Kidney tubule cell (primary cell): Measurements from ENCODE around the gene B4GALNT4.
"Not testable (repeated sequence)": the region's sequence is repeated elsewhere in the genome, so short reads cannot be mapped to it uniquely, and the experiment has no call there.

Source experiments
- DNase-seq: peaks from one replicate; pipeline ENCODE4 v3.0.0-alpha.2; 2018; ENCODE audit warnings: low spot score

The B4GALNT4 gene, protein sequence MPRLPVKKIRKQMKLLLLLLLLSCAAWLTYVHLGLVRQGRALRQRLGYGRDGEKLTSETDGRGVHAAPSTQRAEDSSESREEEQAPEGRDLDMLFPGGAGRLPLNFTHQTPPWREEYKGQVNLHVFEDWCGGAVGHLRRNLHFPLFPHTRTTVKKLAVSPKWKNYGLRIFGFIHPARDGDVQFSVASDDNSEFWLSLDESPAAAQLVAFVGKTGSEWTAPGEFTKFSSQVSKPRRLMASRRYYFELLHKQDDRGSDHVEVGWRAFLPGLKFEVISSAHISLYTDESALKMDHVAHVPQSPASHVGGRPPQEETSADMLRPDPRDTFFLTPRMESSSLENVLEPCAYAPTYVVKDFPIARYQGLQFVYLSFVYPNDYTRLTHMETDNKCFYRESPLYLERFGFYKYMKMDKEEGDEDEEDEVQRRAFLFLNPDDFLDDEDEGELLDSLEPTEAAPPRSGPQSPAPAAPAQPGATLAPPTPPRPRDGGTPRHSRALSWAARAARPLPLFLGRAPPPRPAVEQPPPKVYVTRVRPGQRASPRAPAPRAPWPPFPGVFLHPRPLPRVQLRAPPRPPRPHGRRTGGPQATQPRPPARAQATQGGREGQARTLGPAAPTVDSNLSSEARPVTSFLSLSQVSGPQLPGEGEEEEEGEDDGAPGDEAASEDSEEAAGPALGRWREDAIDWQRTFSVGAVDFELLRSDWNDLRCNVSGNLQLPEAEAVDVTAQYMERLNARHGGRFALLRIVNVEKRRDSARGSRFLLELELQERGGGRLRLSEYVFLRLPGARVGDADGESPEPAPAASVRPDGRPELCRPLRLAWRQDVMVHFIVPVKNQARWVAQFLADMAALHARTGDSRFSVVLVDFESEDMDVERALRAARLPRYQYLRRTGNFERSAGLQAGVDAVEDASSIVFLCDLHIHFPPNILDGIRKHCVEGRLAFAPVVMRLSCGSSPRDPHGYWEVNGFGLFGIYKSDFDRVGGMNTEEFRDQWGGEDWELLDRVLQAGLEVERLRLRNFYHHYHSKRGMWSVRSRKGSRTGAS

DNA sequence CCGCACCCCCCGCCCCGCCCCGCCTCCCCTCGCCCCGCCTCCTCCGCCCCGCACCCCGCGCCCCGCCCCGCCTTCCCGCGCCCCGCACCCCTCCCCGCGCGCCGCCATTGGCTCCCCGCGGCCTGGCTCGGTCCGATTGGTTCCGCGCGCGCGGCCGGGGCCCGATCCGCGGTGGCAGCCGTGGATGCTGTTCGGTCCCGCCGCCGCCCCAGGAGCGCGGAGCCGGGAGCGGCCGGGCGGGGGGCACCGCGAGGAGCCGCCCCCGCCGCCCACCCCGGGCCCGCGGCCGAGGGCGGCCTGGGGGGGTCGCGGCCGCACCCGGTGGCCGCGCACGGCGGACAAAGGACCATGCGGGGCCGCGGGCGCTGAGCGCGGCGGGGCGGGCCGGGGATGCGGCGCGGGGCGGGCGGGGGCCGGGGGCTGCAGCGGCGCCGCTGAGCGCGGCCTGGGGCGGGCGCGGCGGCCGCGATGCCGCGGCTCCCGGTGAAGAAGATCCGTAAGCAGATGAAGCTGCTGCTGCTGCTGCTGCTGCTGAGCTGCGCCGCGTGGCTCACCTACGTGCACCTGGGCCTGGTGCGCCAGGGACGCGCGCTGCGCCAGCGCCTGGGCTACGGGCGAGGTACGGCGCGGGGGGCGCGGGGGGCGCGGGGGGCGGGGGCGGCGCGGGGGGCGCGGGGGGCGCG lies at the start of gene B4GALNT4:
Gene B4GALNT4, plus strand, starts transcription at position 164 of the 683 bp plus-strand sequence. Its CDS starts 305 bp downstream, at position 469.
- DNase-seq: no peak

DNA sequence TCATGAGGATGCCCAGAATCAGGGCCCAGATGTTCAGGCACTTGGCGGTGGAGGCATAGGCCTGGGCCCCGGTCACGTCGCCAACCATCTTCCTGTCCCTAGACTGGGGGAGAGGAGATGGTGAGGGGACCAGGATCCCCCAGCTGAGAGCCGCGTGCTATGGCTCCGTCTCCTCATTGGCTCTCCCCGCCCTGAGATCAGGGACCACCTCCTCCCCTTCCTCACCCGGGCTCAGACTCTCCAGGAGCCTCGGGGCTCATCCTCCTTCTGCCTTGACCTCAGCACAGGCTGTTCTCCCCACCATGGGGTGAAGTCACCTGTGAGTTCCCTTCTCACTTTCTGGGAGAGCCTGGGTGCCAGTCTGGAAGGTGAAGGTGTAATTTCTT lies 49.4 kb upstream of the B4GALNT4 start:
- not testable (repeated sequence) for DNase-seq

DNA sequence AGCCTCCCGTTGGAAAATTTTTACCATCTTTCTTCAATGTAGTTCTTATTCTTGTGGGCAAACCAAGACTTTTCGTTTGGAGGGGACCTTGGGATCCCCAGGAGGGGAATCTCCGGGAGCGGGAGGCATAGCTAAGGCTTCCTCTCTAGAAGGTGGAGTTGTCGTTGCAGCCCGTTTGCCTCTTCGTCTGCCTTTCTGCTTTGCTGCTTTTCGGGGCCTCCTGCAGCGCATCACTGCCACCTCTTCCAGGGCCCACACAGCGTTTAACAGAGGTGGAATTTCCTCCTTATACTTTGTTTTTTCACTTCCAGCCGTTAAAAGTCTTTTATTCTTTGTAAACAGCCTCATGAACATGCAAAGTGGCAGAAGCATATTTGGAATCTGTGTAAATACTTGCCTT lies 45.1 kb upstream of the B4GALNT4 start:
- DNase-seq: no peak

DNA sequence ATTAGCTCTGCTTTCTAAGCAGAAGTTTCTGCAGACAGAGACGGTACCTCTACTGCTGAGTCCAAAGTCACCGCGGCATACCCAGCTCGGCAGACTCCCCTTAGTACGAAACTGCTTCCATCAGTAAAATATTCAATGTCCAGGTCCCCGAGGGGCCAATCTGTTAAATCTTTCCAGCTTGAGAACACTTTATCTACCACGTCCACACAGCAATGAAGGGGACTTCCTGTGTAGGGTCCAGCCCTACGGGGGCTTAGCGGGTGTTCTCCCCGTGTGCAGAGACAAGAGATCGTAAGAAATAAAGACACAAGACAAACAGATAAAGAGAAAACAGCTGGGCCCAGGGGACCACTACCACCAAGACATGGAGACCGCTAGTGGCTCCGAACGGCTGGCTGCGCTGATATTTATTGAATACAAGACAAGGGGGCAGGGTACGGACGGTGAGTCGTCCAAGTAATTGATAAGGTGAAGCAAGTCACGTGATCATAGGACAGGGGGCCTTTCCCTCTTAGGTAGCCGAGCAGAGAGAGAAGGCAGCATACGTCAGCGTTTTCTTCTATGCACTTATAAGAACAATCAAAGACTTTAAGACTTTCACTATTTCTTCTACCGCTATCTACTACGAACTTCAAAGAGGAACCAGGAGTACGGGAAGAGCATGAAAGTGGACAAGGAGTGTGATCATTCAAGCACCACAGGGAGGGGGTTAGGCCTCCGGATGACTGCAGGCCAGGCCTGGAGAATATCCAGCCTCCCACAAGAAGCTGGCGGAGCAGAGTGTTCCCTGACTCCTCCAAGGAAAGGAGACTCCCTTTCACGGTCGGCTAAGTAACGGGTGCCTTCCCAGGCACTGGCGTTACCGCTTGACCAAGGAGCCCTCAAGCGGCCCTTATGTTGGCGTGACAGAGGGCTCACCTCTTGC lies 44.4 kb upstream of the B4GALNT4 start:
- not testable (repeated sequence) for DNase-seq

DNA sequence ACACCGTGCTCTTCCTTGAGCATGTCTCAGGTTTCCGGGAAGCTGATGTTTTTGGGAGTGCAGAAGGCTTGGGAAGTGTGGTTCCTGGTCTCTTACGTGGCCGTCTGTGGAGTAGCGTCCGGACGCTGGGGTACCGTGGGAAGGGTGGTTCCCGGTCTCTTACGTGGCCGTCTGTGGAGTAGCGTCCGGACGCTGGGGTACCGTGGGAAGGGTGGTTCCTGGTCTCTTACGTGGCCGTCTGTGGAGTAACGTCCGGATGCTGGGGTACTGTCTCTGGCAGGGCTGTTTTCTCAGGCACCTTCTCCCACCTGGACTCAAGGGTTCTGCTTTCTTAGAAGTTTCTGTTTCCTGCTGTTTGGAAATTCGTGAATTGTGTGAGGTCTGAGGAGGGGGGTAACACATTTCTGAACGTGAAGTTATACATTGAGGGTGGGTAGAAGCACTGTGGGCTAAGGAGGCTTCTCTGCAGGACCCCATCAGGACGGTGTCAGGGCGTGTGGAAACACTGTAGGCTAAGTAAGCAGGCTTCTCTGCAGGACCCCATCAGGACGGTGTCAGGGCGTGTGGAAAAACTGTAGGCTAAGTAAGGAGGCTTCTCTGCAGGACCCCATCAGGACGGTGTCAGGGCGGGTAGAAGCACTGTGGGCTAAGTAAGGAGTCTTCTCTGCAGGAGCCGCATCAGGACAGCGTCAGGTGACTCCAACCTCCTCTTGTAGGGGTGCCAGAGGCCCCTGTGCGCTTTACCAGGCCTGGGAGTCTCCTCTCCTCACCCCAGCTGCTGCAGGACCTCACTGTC lies 43.3 kb upstream of the B4GALNT4 start:
- DNase-seq: no peak

DNA sequence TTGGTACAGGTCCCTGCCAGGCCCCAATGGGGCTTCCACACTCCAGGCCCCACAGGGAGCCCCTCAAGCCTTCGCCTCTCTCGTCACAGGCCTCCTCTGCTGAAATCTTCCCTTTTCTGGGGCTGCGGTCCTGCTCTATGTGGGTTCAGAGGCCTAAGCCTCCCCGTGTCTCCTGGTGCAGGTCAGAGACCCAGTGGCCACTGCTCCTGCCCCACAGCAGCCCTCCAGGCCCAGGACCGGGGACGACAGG lies 42.8 kb upstream of the B4GALNT4 start:
- no peak for DNase-seq

DNA sequence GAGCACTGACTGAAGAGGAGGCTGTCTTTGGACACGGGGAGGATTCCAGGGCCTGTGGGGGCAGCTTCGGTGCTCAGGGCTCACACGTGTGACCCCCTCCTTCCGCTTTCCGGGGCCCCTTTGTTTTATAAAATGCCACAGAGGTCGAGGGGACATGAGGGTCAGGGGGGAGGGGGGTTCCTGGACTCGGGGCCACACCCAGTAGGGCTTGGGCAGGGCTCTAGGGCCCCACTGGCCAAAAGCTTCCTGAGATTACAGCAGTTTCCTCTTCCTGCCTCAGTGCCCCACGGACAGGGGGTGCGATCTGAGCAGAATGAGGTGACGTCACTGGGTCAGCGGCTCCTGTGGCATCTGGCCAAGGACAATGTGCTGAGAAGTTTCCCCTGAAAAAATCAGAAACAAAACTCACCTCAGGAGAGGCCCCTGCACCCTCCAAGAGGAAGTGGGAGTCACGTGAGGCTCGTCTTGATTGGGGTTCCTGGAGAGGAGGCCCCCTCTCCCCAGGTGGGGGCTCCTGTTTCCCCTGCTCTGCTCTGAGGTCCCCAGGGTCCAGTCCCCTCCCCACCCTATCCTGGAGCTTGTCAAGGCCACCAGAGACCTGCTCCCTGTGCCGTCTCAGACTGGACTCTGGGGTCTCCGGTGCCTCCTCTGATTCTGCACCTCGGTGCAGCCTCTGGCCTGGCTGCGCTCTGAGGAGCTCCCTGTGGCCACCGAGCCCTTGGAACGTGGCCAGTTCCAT lies 42.3 kb upstream of the B4GALNT4 start:
- peak; percentile 71 for DNase-seq

DNA sequence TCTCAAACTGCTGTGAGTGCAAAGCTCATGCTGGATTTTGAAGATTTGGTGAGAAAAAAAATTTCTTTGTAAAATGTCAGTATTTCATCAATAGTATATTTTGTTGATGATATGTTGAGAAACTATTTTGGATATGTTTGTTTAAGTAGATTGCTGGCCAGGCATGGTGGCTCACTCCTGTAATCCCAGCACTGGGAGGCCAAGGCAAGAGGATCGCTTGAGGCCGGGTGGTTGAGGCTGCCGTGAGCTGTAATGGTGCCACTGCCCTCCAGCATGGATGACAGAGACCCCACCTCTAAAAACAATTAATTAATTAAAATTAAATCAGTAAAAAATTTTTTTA lies 41.7 kb upstream of the B4GALNT4 start:
- no peak for DNase-seq

DNA sequence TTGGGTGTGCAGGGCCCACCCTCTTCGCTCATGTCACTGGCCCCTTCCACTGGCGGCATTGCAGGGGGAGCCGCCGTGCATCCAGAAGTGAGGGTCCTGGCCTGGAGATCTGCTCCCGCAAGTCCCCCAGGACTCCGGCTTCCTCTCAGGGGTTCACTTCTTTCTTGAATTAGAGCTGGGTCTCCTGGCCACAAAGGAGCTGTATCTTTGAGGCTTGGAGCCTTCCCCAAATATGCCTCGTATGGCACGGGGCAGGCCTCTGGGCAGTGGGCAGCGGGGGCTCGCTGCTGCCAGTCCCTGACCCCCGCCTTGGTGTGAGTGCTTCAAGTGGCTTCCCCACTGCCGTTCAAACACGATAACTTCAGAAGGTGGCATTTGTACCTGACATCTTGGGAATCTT lies 41.3 kb upstream of the B4GALNT4 start:
- no peak for DNase-seq

DNA sequence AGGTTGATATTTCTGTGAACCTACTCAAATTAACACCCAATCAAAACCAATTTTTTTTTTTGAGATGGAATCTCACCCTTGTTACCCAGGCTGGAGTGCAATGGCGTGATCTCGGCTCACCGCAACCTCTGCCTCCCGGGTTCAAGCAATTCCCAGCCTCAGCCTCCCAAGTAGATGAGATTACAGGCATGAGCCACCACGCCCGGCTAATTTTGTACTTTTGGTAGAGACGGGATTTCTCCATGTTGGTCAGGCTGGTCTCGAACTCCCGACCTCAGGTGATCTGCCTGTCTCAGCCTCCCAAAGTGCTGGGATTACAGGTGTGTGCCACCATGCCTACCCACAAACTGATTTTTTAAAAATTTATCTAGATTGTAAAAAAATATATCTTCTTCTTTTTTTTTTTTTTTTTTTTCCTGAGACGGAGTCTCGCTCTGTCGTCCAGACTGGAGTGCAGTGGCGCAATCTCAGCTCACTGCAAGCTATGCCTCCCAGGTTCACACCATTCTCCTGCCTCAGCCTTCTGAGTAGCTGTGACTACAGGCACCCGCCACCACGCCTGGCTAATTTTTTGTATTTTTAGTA lies 40.7 kb upstream of the B4GALNT4 start:
- not testable (repeated sequence) for DNase-seq

DNA sequence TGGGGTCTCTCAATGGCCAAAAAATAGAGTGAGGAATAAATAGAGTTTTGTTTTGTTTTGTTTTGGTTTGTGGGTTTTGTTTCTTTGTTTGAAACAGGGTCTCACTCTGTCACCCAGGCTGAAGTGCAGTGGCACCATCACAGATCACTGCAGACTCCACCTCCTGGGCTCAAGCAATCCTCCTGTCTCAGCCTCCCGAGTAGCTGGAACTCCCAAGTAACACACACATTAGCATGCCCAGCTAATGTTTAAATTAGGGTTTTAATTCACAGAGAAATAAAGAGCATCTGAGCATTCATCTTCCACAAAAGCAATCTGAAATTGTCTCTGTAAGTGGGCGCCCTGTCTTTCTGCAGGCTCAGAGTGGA lies 39.4 kb upstream of the B4GALNT4 start:
- DNase-seq: no peak

DNA sequence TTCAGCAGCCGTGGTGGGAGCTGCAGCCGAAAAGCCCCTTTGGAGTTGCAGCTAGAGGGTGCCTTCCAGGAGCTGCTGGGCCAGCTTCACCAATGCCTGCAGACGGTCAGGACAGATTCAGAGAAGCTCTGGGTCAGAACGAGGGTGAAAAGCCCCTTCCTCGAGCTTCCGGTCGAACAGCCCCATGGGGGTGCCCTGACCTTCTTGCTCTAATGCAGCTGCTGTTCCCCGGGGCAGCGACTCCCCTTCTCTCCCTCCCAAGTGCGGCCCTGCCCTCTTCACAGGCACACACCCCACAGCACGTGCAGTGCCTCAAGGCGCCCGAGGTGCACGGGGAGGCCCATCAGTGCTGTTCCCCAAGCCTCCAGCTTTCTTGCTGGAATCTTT lies 39.0 kb upstream of the B4GALNT4 start:
- DNase-seq: no peak

DNA sequence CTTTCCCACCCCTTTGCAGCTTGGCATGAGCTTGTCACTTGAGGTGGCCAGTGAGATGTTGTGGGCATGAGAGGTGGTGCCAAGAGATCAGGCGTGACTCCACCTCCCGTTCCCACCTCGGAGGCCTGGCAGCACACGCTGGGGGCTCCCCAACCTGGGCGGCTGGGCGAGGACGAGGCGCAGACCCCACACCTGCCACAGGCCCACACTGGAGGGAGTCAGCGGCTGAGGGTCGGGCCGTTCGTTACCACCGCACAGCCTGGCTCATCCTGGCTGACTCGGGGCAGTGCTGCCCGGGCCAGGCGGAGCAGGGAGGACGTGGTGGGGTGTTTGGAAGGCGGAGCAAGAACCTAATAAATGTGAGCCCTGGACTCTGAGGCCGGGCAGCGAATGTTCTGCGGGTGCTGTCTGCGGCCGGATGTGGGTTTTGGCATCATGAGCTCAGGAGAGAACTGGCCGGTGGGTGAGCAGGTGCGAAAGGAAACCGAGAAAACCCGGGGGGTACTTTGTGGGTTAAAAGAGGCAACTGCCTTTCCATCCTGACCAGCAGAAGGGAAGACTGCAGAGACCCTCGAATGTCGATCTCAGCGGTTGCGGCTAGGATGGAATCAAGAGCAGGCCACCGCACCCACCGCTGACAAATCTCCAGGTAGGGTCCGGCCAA lies 38.5 kb upstream of the B4GALNT4 start:
- no peak for DNase-seq

DNA sequence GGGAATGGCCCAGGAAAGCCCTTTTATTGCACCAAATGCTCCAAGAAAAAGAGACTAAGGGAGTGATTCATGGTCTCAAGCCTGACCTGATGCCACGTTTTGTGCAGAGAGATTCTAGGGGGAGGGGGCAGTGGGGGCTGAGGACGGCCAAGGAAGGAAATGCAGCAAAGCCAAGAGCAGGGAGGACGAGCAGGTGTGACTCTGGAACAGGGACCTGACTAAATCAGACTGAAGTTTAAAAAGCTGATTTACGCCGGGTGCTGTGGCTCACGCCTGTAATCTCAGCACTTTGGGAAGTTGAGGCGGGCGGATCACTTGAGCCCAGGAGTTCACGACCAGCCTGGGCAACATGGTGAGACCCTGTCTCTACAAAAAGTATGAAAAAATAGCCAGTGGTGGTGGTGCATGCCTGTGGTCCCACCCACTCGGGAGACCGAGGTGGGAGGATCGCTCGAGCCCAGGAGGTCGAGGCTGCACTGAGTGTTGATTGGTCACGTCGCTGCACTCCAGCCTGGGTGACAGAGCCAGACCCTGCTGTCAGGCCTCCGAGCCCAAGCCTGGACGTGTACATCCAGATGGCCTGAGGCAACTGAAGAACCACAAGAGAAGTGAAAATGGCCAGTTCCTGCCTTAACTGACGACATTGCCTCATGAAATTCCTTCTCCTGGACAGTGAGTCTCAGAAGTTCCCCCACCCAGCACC lies 37.8 kb upstream of the B4GALNT4 start:
- DNase-seq: no peak

DNA sequence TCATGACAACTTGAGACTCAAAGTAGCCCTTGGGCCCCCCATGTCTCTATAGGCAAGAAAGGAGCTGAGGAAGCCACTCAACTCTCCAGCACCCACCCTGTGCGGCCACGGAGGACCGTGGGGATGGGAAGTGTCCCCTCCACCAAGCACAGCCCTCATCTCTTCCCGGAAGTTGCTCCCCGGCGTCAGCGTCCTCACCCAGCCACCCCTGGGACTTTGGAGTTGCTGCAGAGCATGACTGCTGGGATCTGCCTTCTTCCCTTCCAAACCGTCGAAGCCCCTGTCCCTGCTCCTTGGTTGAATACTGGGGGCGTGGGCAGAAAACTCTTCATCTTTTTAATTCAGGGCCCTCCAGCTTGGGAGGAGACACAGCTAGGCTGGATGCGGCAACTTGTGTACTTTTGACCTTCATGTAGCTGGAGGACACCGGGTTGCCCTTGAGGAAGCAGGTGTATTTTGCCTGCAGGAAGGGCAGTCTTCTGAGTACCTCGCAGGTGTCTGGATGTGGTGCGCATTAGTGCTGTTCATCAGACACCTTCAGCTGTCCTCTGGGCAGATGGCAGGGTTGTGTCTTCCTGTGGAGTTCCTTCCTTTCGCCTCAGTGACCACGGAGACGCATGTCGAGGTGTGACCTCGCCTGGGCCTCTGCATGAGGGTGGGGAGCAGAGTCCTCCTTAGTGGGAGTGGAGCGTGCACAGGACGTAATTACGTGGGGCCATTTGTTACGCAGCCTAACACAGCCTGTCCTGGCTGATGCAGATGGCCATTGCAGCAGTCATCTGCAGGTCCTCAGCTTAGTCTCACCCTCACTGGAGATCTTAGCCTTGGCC lies 36.4 kb upstream of the B4GALNT4 start:
- DNase-seq: no peak

DNA sequence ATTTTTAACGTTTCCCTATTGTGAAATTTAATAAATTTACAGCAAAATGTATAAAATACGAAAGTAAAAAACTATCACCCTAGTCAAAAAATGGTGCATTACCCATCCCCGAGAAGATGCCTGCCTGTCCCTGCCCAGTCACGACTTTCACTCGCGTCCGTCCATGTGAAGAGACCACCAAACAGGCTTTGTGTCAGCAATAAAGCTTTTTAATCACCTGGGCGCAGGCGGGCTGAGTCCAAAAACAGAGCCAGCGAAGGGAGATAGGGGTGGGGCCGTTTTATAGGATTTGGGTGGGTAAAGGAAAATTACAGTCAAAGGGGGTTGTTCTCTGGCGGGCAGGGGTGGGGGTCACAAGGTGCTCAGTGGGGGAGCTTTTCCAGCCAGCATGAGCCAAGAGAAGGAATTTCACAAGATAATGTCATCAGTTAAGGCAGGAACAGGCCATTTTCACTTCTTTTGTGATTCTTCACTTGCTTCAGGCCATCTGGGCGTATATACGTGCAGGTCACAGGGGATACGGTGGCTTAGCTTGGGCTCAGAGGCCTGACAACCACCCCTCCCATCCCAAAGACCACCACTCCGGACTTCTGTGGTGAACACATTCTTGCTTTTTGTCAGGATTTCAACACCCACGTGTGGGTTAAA lies 35.6 kb upstream of the B4GALNT4 start:
- DNase-seq: not testable (repeated sequence)
